Measurements from ENCODE around the gene SPPL2B. TPM values are rescaled to one million over a fixed set of nuclear protein-coding genes. Genes with fewer than 3 reads are reported as not detected.
A peak's percentile ranks its signal among the peaks of the same experiment; 100 is the strongest.

SPPL2B gene
- total RNA-seq, 4 donors from 2014 or later: 196 to 448 (median 270) TPM

GRCh38 chr19:2330632-2331284 lies 2.3 kb downstream of the SPPL2B start:
- peak; percentile 95 to 98 for TF ChIP-seq POLR2A (IDR thresholded peaks at IDR 0.05)
- TF ChIP-seq, protein P1, sequence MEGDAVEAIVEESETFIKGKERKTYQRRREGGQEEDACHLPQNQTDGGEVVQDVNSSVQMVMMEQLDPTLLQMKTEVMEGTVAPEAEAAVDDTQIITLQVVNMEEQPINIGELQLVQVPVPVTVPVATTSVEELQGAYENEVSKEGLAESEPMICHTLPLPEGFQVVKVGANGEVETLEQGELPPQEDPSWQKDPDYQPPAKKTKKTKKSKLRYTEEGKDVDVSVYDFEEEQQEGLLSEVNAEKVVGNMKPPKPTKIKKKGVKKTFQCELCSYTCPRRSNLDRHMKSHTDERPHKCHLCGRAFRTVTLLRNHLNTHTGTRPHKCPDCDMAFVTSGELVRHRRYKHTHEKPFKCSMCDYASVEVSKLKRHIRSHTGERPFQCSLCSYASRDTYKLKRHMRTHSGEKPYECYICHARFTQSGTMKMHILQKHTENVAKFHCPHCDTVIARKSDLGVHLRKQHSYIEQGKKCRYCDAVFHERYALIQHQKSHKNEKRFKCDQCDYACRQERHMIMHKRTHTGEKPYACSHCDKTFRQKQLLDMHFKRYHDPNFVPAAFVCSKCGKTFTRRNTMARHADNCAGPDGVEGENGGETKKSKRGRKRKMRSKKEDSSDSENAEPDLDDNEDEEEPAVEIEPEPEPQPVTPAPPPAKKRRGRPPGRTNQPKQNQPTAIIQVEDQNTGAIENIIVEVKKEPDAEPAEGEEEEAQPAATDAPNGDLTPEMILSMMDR (IDR thresholded peaks at IDR 0.05): no peak
- Histone ChIP-seq H3K27me3 (no peaks in the 10 kb centered on the region), H3K27ac (peak overlapping the region; percentile 88 to 98 (median 90)), H3K4me3 (peak overlapping the region in 2 of 4 donors; percentile 43 to 87), H3K4me1 (peaks cover 0 to 70% (median 41%) of the 10 kb centered on the region in 4 donors), H3K9me3 (no peaks in the 10 kb centered on the region), H3K36me3 (peaks cover 0 to 15% (median 0%) of the 10 kb centered on the region in 3 donors)
- peak in 2 of 3 donors; percentile 93 to 96 for DNase-seq

DNA sequence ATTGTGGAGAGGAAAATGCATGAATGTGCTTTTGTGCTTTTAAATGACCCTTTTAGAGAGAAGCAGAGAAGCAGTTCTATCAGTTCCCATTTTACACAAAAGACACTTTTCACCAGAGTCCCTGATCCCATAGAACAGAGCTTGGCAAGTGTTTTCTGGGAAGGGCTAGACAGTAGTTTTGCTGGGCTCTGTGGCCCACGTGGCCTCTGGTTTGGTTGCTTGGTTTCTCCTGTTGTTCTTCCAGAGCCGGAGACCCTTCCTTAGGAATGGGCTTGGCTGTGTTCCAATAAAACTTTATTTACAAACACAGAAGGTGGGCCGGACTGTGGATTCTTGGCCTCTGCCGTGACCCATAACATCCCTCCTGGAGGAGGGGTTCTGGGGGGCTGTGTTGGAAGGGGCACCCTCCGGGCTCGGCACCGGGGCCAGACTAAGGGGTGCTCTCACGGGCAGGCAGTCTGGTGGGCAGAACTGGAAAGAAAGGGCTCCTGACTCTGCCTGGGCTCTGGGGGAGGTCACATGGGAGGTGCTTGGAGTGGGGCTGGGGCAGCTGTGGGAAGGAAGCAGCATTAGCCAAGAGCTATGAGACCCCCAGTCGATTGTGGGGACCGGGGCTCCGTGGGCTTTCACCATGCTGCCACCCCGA lies 3.2 kb downstream of the SPPL2B start:
- peak overlapping the region; percentile 88 to 98 (median 90) for H3K27ac ChIP-seq
- no peak for DNase-seq

DNA sequence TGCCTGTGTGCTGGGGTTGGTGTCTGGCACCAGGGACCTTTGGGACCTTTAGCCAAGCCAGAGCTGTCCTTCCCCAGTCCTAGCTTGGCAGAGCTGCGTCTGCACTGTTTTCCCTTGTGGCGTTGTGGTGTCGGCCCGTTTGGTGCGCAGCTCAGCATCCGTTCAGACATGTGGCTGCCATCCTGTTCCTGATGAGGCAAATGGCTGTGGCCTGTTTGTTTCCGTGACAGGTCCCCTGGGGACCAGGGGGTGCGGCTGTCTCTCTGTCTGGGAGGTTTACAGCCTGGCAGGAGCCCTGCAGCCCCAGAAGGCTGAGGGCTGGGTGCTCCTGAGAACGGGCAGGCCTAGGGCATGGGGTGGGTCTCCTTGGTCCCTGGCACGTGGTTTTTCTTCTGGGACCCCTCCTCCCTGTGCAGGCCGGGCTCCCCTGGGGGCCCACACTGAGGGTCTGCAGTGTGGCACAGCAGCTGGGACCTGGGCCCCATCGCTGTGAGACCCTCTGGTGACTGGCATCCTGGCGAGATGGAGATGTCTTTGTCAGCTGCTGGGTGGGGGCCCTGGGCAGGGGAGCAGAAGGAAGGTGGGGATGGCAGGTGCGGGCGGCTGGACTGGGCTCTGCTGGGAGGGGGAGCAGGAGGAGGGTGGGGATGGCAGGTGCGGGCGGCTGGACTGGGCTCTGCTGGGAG lies 4.0 kb downstream of the SPPL2B start:
- Histone ChIP-seq H3K4me3 (peak overlapping the region in 2 of 4 donors; percentile 8 to 31), H3K36me3 (peaks cover 0 to 13% (median 0%) of the 10 kb centered on the region in 3 donors), H3K4me1 (peaks cover 0 to 58% (median 32%) of the 10 kb centered on the region in 4 donors), H3K27ac (peak overlapping the region; percentile 88 to 98 (median 90)), H3K27me3 (no peaks in the 10 kb centered on the region), H3K9me3 (no peaks in the 10 kb centered on the region)
- DNase-seq: peak; percentile 74 to 92 (median 90)
- no peak for TF ChIP-seq POLR2A (IDR thresholded peaks at IDR 0.05)
- TF ChIP-seq, protein P1 (IDR thresholded peaks at IDR 0.05): no peak

More for the DNA sequence above, 3.2 kb downstream of the SPPL2B start:
- Histone ChIP-seq H3K4me1 (peaks cover 0 to 66% (median 39%) of the 10 kb centered on the region in 4 donors), H3K9me3 (no peaks in the 10 kb centered on the region), H3K27me3 (no peaks in the 10 kb centered on the region), H3K36me3 (peaks cover 0 to 7% (median 0%) of the 10 kb centered on the region in 3 donors), H3K4me3 (peak overlapping the region in 3 of 4 donors; percentile 31 to 87 (median 35))
- TF ChIP-seq POLR2A (IDR thresholded peaks at IDR 0.05): no peak
- TF ChIP-seq, protein P1 (IDR thresholded peaks at IDR 0.05): no peak

GRCh38 chr19:2333027-2333806 lies 4.7 kb downstream of the SPPL2B start:
- H3K4me1 ChIP-seq: peaks cover 0 to 56% (median 29%) of the 10 kb centered on the region in 4 donors
- H3K9me3 ChIP-seq: no peaks in the 10 kb centered on the region
- no peaks in the 10 kb centered on the region for H3K27me3 ChIP-seq
- H3K4me3 ChIP-seq: peak overlapping the region in 2 of 4 donors; percentile 10 to 22
- TF ChIP-seq, protein P1 (IDR thresholded peaks at IDR 0.05): no peak
- no peak for TF ChIP-seq POLR2A (IDR thresholded peaks at IDR 0.05)
- DNase-seq: peak in 1 of 3 donors; percentile 83
- peaks cover 0 to 16% (median 0%) of the 10 kb centered on the region in 3 donors for H3K36me3 ChIP-seq
- peak overlapping the region; percentile 88 to 98 (median 90) for H3K27ac ChIP-seq

GRCh38 chr19:2333807-2334211 lies 5.3 kb downstream of the SPPL2B start:
- no peak for DNase-seq

More at GRCh38 chr19:2333807-2334211, 5.3 kb downstream of the SPPL2B start:
- peaks cover 0 to 56% (median 29%) of the 10 kb centered on the region in 4 donors for H3K4me1 ChIP-seq
- peak overlapping the region; percentile 53 to 98 (median 74) for H3K27ac ChIP-seq
- peaks cover 0 to 22% (median 0%) of the 10 kb centered on the region in 3 donors for H3K36me3 ChIP-seq
- no peaks in the 10 kb centered on the region for H3K27me3 ChIP-seq
- peak overlapping the region in 1 of 4 donors; percentile 22 for H3K4me3 ChIP-seq
- no peaks in the 10 kb centered on the region for H3K9me3 ChIP-seq
- no peak for TF ChIP-seq POLR2A (IDR thresholded peaks at IDR 0.05)
- TF ChIP-seq, protein P1 (IDR thresholded peaks at IDR 0.05): no peak

Data from Peyer's patch (tissue), 4 donors.